HL-60 (cell line): Measurements from ENCODE around the gene DLX5.

Source experiments
- POLR2AphosphoS5 ChIP-seq: IDR thresholded peaks from 2 replicates; pipeline ENCODE4 v1.6.1; 2012; ENCODE audit warnings: low read depth
- TF ChIP-seq, protein P1 (sequence below): IDR thresholded peaks from one replicate; pipeline ENCODE4 v1.5.1; 2011; ENCODE audit warnings: low read length, control low read depth, inconsistent platforms; ENCODE audit not compliant: insufficient read depth

DNA sequence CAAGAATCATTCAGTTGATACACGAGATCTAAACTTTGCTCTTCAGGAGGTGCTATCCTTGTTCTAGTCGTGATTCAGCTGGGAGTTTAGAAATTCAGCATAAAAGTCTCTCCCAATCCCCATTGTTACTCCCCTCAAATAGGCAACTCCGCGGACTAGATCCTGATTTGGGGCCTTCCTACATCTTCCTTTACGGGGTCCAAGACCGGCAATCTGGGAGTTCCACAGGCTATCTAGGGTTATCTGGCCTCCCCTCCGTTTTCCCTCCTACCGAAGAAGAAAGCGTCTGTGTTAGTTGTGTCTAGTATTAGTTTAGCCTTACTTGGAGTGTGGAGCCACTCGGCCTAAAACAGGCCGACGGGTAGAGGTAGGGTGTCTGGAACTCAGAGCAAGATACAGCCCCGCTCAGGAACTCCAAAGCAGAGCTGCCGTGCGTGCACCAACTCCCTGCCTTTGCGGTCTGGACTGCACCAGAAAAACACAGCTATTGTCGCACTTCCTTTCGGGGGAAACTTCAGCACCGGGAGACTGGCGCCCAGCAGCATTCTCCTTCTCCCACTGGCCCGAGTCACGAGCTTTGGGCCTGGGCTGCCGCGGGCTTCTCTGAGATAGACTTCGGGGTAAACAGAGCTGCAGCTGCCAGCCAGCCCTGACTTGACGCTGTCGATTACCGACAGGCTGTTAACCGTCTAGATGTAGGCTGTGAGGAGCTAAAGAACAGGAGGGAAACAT is 1.5 kb upstream of the DLX5 start:
- TF ChIP-seq, protein P1, sequence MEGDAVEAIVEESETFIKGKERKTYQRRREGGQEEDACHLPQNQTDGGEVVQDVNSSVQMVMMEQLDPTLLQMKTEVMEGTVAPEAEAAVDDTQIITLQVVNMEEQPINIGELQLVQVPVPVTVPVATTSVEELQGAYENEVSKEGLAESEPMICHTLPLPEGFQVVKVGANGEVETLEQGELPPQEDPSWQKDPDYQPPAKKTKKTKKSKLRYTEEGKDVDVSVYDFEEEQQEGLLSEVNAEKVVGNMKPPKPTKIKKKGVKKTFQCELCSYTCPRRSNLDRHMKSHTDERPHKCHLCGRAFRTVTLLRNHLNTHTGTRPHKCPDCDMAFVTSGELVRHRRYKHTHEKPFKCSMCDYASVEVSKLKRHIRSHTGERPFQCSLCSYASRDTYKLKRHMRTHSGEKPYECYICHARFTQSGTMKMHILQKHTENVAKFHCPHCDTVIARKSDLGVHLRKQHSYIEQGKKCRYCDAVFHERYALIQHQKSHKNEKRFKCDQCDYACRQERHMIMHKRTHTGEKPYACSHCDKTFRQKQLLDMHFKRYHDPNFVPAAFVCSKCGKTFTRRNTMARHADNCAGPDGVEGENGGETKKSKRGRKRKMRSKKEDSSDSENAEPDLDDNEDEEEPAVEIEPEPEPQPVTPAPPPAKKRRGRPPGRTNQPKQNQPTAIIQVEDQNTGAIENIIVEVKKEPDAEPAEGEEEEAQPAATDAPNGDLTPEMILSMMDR = no peak
- TF ChIP-seq POLR2AphosphoS5 = no peak
